Effector memory CD4-positive, alpha-beta T cell (primary cell): Measurements from ENCODE around the gene TGIF2.

Experiments used
- DNase-seq, 3 donors: peaks; one replicate each; pipeline ENCODE4 v3.0.0-alpha.2; 2020
- H3K27ac ChIP-seq: 2 replicates; pipeline ENCODE4 v1.7.0; 2013; ENCODE audit warnings: mild to moderate bottlenecking, low read length, moderate library complexity; ENCODE audit not compliant: insufficient read depth, poor library complexity, severe bottlenecking
- H3K27me3 ChIP-seq: replicated peaks from 2 replicates; pipeline ENCODE4 v1.7.0; 2013; ENCODE audit warnings: mild to moderate bottlenecking, low read length; ENCODE audit not compliant: insufficient read depth, control insufficient read depth, poor library complexity, severe bottlenecking
- H3K36me3 ChIP-seq: 2 replicates; pipeline ENCODE4 v1.7.0; 2013; ENCODE audit warnings: mild to moderate bottlenecking, low read length, moderate library complexity; ENCODE audit not compliant: control insufficient read depth, insufficient read depth
- H3K4me1 ChIP-seq: 2 replicates; pipeline ENCODE4 v1.7.0; 2013; ENCODE audit warnings: low read length, mild to moderate bottlenecking; ENCODE audit not compliant: control insufficient read depth, insufficient read depth, poor library complexity, severe bottlenecking
- H3K4me3 ChIP-seq: 2 replicates; pipeline ENCODE4 v1.7.0; 2013; ENCODE audit warnings: low read length, low read depth, mild to moderate bottlenecking; ENCODE audit not compliant: insufficient read depth, poor library complexity, severe bottlenecking
- H3K9me3 ChIP-seq: 2 replicates; pipeline ENCODE4 v1.7.0; 2013; ENCODE audit warnings: mild to moderate bottlenecking, low read length, moderate library complexity; ENCODE audit not compliant: control insufficient read depth
- total RNA-seq, 3 donors: gene quantifications; one replicate each; lab custom pipeline; 2026; lab: John Stamatoyannopoulos, UW

The TGIF2 gene
- 27.8 to 36.0 (median 29.9) reads per million in 3 donors for total RNA-seq

DNA sequence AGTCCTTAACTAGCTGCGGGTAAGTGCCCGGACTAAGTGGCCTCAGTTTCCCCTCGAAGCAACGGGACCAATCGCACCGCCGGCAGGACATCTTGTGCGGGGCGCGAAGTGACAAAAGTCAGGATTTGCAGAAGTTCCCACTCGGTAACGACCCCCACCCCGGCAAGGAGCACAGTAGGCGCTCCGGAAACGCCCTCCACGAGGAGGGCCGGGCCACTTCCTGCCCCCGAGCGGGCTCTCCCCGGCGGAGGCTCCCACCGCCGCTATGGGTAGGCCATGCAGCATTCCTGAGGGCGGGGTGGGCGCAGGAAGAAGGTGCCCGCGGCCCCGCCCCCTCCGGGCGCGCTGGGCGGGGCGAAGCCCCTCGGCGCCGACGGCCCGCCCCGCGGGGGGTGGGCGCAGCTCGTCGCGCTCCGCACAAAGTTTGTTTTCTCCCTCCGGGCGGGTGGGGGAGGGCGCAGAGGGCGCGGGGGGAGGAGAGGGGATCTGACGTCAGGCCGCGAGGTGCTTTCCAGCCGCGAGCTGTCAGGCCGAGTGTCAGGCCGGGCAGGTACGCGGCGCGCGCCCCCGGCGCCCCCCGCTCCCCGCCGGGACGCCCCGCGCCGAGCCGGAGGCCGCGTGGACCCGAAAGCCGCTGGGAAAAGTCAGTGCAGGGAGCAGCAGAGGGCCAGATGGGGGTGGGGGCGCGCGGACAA is at the start of gene TGIF2:
Gene TGIF2 (plus strand): TSS at position 495 of the 695 bp plus-strand sequence. CDS start 5,178 bp downstream, outside the sequence.
- H3K27ac ChIP-seq, result peak within 1 kb of the TSS; percentile 100
- peak within 1 kb of the TSS; percentile 92 for H3K4me3 ChIP-seq
- peaks cover 19% of the 10 kb centered on the region for H3K4me1 ChIP-seq
- H3K36me3 ChIP-seq, result peaks cover 3% of the 10 kb centered on the region
- DNase-seq, result peak; percentile 83 to 91 (median 87)
- H3K9me3 ChIP-seq, result no peaks in the 10 kb centered on the region
- H3K27me3 ChIP-seq, result no peaks in the 10 kb centered on the region

DNA sequence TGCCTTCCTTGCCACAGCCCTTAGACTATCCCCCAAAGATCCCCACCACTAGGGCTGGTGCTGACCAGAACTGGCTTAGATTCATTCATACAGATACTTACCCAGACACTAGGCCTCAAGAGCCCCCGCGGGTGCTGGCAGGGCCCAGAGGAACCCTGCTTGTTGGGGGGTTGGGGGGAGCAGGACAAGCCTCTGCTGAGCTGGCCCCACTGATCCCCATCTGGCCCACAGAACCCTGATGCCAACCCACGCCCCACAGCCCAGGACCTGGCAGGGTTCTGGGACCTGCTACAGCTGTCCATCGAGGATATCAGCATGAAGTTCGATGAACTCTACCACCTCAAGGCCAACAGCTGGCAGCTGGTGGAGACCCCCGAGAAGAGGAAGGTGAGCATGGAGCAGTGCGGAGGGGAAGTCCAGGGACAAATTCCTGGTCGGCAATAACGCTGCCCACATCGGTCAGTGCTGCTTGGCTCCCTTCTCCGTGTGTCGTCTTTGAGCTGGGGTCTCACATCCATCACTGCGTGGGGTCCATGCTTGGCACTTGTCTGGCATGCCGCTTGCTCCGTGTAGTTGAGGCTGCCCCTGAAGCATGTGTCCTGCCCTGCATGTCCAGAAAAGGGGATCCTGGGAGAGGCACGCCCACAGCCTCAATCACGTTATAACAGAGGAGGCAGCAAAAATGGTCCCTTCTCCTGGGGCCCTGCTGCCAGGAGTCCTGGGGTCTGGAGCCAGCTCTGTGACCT is 47.6 kb upstream of the TGIF2 start:
- Histone ChIP-seq H3K36me3 (peaks cover 40% of the 10 kb centered on the region), H3K4me1 (no peaks in the 10 kb centered on the region), H3K27me3 (no peaks in the 10 kb centered on the region), H3K9me3 (no peaks in the 10 kb centered on the region), H3K27ac (no peak overlapping the region), H3K4me3 (no peak overlapping the region)
- DNase-seq, result no peak

DNA sequence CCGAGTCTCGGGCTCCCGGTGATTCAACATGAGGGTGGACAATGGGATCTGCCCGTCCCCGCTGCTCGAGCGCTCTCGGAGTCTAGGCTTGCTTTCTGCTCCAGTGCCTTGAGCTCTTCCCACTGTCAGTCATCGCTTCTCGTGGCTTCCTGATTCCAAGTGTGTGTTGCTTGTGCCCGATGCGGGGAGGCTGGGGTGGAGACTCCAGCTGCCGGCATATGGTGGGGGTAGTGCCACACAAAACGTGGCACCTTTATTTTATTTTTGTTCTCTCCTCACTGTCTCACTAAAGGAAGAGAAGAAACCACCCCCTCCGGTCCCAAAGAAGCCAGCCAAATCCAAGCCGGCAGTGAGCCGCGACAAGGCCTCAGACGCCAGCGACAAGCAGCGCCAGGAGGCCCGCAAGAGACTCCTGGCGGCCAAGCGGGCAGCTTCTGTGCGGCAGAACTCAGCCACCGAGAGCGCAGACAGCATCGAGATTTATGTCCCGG is 46.8 kb upstream of the TGIF2 start:
- Histone ChIP-seq H3K4me1 (no peaks in the 10 kb centered on the region), H3K4me3 (no peak overlapping the region), H3K27me3 (no peaks in the 10 kb centered on the region), H3K36me3 (peaks cover 35% of the 10 kb centered on the region), H3K27ac (no peak overlapping the region), H3K9me3 (no peaks in the 10 kb centered on the region)
- DNase-seq, result no peak

DNA sequence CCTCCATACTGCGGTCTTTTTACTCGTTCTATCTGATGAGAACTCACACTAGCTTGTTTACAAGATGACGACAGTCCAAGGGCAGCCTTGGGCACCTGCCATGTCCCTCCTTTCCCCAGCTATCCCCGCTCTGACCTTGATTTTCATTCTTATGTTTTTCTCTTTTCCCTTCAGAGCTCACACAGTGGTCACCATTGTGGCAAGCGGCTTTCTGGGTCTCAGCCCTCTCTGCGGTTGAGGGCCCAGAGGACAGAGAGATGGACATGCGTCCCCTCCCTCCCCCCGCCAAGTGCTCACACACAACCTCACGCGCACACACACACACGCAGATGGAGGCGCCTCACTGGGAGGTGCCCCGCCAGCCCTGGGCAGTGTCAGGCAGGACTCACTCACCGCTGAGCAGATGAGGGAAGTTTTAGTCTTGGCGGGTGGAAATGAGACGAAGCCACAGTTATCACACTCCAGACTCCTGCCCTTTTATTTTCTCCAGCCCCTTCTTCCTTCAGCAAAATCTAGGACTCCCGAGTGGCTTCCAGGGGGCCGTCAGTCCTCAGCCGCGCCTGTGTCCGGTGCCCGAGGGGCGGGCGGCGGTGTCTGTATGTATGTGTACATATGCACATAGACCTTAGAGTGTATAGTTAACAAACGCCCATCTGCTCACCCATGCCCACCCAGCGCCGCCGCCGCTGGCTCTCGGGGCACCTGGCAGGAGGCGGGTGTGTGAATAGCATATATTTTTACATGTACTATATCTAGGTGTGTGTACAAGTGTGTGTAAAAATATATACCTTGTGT is 45.9 kb upstream of the TGIF2 start:
- H3K36me3 ChIP-seq, result peaks cover 31% of the 10 kb centered on the region
- DNase-seq, result no peak
- no peak overlapping the region for H3K27ac ChIP-seq
- H3K4me1 ChIP-seq, result no peaks in the 10 kb centered on the region
- no peaks in the 10 kb centered on the region for H3K27me3 ChIP-seq
- H3K4me3 ChIP-seq, result no peak overlapping the region
- H3K9me3 ChIP-seq, result no peaks in the 10 kb centered on the region

DNA sequence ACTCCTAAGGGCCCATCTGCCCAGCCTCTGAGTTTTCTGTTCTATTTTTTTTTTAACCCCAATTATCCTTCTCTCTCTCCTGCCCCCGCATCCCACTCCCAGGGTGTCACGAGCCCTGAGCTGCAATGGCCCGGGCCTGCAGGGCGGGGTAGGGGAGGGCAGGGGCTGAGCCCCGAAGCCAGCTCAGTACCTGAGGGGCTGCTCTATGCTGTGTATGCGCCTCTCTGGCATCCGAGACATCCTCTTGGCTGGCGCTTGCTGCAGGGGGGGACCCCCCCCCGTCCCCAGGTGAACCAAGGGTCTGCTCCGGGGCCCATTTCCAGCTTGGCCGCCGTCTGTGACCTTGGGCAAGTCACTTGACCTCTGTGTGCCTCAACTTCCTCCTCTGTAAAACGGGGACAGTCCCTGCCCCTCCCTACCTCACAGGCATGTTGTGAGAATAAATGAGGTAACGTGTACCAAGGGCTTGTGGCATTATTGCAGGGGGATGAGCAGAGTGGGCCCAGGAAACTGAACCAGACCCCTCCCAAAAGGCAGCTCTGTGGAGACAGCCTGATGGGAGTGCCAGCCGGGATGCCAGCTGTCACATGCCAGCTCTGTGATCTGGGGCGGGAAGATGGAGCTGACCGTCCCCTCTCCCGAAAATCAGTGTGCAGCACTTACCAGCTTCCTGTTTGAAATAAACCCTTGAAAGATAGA is 45.1 kb upstream of the TGIF2 start:
- H3K9me3 ChIP-seq, result no peaks in the 10 kb centered on the region
- no peak overlapping the region for H3K4me3 ChIP-seq
- no peaks in the 10 kb centered on the region for H3K27me3 ChIP-seq
- peaks cover 31% of the 10 kb centered on the region for H3K36me3 ChIP-seq
- DNase-seq, result no peak
- H3K27ac ChIP-seq, result no peak overlapping the region
- no peaks in the 10 kb centered on the region for H3K4me1 ChIP-seq

DNA sequence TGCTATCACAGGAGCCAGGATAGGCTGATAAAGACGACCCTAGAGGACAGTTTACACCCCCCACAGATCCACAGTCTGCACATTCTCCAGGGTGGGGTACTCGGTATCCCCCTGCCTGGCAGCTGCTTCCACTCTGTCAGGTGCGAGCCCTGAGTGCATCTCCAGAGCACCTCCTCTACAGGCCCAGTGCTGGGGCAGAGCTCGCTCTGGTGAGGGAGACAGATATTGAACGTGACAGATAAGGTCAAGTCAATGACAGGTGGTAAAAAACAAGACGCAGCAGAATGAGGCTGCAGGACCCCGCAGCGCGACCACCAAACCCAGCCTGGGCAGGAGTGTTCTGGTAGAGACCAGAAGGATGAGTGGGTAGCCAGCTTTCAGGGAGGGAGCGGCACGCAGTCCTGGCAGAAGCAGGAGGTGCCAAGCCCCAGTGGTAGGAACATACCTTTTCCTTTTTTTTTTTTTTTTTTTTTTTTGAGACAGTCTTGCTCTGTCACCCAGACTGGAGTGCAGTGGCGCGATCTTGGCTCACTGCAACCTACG is 44.5 kb upstream of the TGIF2 start:
- Histone ChIP-seq H3K27me3 (no peaks in the 10 kb centered on the region), H3K9me3 (no peaks in the 10 kb centered on the region), H3K4me3 (no peak overlapping the region), H3K27ac (no peak overlapping the region), H3K36me3 (peaks cover 31% of the 10 kb centered on the region), H3K4me1 (no peaks in the 10 kb centered on the region)
- DNase-seq, result no peak

DNA sequence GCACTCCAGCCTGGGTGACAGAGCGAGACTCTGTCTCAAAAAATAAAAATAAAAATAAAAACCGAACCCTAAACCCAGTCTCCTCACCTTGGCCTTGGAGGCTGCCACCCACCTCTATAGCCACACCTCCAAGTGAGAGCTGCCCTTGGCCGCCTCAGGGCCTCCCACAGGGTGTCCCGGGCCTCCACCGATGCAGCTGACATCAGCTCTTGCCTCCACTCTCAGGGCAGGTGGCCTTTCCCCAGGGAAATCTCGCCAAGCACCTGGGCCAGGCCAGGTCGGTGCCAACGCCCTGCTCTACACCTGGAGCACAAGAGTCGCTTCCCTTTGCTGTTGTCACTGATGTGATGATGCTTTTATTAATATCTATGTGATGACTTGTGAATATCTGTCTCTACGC is 41.0 kb upstream of the TGIF2 start:
- Histone ChIP-seq H3K4me1 (no peaks in the 10 kb centered on the region), H3K4me3 (no peak overlapping the region), H3K27me3 (no peaks in the 10 kb centered on the region), H3K9me3 (no peaks in the 10 kb centered on the region), H3K36me3 (peaks cover 3% of the 10 kb centered on the region), H3K27ac (no peak overlapping the region)
- no peak for DNase-seq

DNA sequence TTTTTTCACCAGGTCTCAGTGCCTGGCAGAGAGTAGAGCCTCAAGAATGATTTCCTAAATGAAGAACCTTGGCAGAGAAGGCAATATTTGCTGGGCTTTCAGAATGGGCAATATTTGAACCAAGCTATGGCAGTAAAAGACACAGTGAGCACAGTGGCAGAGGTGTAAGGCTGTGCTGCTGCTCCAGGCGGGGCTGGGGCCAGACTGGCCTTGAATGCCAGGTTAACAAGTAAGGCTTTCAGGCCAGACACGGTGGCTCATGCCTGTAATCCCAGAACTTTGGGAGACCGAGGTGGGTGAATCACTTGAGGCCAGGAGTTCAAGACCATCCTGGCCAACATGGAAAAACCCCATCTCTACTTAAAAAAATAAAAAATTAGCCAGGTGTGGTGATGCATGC is 40.6 kb upstream of the TGIF2 start:
- no peak overlapping the region for H3K4me3 ChIP-seq
- no peaks in the 10 kb centered on the region for H3K4me1 ChIP-seq

DNA sequence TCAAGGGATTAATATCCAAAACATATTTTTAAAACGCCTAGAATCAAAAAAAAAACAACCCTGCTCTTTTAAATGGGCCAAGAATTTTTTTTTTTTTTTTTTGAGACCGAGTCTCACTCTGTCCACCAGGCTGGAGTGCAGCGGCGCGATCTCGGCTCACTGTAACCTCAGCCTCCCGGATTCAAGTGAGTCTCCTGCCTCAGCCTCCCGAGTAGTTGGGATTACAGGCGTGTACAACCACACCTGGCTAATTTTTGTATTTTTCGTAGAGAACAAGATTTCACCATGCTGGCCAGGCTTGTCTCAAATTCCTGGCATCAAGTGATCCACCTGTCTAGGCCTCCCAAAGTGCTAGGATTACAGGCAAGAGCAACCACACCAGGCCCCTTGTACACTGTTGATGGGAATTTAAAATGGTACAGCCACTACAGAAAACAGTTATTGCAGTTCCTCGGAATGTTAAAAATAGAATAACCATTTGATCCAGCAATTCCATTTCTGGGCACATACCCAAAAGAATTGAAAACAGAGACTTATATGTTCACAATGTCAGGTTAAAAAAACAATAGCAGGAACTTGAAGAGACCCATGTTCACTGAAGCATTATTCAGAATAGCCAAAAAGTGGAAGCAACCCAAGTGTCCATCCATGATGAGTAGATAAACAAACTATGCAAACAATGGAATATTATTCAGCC is 35.2 kb upstream of the TGIF2 start:
- Histone ChIP-seq H3K36me3 (no peaks in the 10 kb centered on the region), H3K4me3 (no peak overlapping the region), H3K9me3 (no peaks in the 10 kb centered on the region), H3K27ac (no peak overlapping the region), H3K4me1 (peaks cover 4% of the 10 kb centered on the region), H3K27me3 (peaks cover 10% of the 10 kb centered on the region)
- no peak for DNase-seq

More for the DNA sequence above, 40.6 kb upstream of the TGIF2 start:
- Histone ChIP-seq H3K27ac (no peak overlapping the region), H3K36me3 (no peaks in the 10 kb centered on the region), H3K9me3 (no peaks in the 10 kb centered on the region), H3K27me3 (no peaks in the 10 kb centered on the region)
- no peak for DNase-seq
